ENCODE data around the gene NOL4L.

DNA sequence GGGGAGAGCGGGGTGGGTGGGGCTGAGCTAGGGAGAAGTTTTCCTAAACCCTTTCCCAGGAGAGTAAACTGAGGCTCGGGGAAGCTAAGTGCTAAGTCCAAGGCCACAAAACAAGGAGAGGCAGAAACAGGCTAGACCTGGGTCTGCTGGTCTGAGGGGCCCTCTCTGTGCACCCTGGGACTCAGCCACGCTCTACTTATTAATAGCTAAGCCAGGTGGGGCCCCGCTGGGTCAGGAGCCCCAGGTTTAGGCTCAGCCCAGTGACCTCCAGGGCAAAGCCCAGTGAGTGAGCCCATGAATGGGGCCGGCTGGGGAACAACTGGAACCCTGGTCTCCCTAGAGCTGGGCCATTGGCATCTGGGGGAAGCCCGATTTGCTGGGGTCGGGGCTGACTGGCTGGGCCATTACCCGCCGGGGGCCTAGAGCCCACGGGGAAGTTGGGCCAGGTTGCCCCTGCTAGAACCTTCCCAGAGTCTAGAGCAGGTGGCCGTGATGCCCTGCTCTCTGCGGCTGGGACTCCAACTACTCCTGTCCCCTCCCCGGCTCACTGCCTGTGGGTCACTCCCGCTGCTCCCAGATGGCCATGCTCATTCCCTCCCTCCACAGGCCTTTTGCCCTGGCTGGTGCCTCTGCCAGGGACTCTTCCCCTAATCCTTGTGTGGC is 24.1 kb upstream of the NOL4L start:
- TF ChIP-seq, protein P1, sequence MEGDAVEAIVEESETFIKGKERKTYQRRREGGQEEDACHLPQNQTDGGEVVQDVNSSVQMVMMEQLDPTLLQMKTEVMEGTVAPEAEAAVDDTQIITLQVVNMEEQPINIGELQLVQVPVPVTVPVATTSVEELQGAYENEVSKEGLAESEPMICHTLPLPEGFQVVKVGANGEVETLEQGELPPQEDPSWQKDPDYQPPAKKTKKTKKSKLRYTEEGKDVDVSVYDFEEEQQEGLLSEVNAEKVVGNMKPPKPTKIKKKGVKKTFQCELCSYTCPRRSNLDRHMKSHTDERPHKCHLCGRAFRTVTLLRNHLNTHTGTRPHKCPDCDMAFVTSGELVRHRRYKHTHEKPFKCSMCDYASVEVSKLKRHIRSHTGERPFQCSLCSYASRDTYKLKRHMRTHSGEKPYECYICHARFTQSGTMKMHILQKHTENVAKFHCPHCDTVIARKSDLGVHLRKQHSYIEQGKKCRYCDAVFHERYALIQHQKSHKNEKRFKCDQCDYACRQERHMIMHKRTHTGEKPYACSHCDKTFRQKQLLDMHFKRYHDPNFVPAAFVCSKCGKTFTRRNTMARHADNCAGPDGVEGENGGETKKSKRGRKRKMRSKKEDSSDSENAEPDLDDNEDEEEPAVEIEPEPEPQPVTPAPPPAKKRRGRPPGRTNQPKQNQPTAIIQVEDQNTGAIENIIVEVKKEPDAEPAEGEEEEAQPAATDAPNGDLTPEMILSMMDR (conservative IDR thresholded peaks at IDR 0.05): no peak
- no peak for TF ChIP-seq EZH2 (IDR thresholded peaks at IDR 0.05; ENCODE audit: low read depth)
